Measurements from ENCODE around the gene IRF3.

The IRF3 gene

DNA sequence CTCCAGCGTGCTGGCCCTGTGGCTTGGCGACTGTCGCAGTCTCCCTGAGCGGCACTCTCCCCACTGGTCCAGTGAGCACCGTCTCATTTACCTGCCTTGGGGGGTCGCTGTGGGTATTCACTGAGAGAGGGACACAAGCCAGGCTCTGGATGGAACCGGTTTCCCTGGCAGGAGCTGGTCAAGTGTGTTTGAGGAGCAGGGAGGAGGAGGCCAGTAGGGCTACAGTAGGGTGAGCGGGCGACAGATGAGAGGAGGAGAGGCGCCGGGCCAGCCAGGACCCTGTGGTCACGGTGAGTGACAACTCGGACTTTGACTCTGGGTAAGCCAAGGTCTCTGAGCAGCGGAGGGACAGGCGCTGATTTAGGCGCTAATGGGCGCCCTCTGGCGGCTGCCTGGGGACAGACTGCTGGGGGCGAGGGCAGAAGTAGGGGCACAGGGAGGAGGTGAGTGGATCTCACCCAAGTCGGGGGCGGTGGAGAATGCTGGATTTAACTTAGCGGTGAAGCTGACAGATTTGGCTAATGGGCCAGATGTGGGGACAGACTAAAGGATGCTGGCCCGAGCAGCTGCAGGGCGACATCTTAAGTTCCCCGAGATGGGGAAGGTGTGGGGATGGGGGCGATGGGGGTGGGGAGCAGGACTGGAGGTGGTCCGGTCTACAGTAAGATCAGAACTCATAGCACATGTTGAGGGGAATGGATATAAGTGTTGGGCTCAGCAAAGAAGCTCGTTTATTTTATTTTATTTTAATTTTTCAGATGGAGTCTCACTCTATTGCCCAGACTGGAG is 6.7 kb upstream of the IRF3 start:
- FAIRE-seq = peak; percentile 51
- DNase-seq (ENCODE audit: insufficient read length, low spot score) = peak; percentile 82

DNA sequence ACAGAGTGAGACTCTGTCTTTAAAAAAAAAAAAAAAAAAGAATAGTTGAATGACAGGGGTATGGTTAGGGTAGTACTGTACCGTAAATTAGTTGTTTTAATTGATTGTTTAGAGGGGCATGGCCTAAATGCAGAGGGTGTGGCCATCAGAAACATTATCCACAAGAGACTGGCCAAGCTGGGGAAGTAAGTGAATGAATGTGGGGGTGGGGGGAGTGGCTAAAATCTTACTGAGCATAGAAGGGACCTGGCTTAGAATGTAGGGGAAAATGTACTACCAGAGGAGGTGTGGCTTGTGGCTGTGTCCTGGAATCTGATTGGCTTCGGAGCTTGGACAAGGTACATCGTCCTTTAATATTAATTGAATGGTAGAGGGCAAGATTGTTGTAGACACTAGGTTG is 3.9 kb upstream of the IRF3 start:
- no peak for DNase-seq (ENCODE audit: insufficient read length, low spot score)
- FAIRE-seq = no peak

DNA sequence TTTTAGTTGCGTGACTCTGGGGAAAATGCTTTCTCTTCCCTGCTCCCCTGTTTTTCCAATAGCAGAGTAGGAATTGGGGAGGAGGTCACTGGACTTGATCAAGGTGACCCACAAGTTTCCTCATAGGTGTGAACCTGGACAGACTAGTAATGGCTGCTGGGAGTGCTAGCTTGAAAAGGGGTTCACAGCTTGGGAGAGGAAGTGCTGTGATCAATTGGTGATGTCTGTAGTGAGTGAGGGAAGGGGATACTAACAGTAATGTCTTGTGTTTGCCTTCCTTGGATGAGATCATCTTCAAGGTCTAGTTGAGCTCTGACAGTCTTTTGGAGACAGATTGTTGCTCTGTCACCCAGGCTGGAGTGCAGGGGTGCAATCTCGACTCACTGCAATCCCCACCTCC is 1.8 kb upstream of the IRF3 start:
- no peak for FAIRE-seq

DNA sequence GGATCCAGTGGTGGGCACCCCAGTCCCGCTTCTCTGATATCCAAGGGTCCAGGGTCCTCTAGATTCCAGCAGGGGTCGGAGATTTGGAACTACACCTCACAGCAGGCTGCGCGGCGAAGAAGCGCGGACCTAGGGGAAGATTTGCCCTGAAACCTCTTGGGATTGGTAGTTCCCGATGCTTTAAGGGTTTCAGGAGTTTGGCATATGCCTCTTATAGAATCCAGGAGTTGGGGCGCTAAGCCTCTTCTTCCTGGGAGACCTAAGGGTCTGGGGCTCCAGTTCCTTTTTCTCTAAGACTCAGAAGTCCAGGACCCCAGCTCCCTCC is 425 bp upstream of the IRF3 start:
- FAIRE-seq = no peak
- DNase-seq (ENCODE audit: insufficient read length, low spot score) = no peak

More for the DNA sequence above, 1.8 kb upstream of the IRF3 start:
- DNase-seq (ENCODE audit: insufficient read length, low spot score) = no peak

DNA sequence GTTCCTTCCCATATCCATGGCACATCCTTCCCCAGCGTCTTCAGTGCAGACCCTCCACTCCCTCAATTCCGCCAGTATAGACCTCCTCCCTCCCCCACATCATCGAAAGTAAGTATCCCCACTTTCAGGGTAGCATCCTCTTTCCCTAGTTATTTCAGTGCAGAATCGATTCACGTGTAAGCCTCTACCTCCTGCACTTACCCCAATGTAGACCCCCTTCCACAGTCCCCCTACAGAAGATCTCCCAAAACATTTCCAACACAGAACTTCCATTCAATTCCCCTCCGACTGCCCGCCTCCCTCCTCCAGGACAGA is 664 bp downstream of the IRF3 start:
- DNase-seq (ENCODE audit: insufficient read length, low spot score) = no peak
- no peak for FAIRE-seq

DNA sequence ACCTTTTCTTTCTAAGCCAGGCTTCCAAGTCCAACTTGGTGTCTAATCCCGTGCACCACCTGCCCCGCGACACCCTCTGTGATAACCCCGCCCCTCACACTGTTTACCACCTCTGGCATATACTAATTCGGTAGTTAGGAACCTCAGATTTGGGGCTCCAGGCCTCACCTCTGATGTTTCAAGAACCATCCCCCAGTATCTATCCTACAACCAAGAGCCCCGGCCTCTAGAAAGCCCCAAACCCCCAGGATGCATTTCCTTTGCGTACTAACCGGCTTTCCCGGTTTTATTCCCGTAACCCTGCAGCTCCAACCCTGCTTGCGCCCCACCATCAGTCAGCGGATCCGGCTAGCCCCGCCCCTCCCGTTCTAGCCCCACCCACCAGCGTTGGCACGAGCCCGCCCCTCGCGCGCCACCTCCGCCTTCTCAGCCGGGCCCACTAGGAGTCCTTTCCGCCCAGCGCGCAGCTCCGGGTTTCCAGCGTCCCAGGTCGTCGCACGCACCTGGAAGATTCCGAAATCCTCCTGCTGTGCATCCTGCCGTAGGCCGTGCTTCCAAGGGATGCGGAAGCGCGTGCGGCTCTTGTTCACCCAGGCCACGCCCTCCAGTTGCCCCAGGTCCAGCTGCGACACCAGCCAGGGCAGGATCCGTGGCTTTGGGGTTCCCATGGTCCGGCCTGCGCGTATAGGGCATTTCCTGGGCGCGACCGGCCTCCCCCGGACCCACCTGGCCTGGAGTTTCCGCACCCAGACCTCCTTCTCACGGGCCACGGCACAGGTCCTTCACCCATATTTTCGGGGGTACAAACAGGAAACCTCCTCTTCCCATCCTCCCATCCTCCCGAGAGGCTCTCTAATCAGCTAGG is 1.3 kb downstream of the IRF3 start:
- DNase-seq (ENCODE audit: insufficient read length, low spot score) = peak; percentile 81
- peak; percentile 78 for FAIRE-seq

DNA sequence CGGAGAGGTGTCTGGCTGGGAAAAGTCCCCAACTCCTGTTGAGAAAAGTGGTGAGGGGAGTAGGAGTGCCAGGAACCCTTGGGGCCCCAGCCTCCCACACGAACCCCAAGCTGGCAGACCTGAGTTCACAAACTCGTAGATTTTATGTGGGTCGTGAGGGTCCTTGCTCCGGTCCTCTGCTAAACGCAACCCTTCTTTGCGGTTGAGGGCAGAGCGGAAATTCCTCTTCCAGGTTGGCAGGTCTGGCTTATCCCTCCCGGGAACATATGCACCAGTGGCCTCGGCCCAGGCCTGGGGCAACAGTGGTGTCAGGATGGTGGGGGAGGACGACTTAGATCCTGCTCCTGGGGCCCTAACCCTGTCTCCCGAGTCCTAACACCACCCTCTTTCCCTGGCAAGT is 2.4 kb downstream of the IRF3 start:
- no peak for DNase-seq (ENCODE audit: insufficient read length, low spot score)
- FAIRE-seq = no peak

DNA sequence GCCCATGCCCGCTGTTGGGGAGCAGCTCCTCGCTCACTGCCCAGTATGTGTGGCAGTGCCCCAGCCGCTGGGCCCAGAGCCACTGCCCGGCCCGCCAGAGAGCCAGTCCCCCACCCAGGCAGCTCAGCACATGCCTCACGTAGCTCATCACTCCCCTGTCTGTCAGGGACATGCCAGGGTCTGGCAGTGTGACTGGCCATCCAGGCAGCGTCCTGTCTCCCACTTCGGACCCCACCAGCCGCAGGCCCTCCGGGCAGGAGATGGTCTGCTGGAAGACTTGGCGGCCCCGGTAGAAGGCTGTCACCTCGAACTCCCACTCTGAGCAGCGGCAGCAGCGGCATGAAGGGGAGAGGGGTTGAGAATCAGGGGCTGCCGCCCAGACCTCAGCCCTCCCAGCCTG is 3.6 kb downstream of the IRF3 start:
- DNase-seq (ENCODE audit: insufficient read length, low spot score) (no peak), FAIRE-seq (no peak)

DNA sequence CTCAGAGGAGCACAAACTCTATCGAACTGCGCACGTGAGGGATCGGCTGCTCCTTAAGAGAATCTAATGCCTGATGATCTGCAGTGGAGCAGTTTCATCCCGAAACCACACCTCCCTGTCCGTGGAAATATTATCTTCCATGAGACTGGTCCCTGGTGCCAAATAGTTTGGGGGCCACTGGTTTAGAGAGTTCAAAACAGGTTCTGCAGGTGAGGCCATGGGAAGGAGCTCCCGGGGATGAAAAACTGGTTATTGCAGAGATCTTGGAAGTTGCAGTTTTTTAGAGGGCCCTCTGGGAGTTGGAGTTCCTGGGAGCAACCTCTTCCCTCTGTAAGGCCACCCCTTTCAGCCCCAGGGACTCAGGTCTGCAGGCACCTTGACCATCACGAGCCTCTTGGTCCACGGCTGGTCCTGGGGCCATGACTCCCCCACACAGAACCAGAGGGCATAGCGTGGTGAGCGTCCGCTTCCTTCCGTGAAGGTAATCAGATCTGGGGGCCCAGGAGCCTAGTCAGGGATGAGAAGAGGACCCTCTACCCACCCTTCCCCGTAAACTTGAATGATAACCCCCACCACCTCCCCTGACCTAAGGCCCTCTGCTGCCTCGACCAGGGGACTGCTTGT is 5.2 kb downstream of the IRF3 start:
- DNase-seq (ENCODE audit: insufficient read length, low spot score) (no peak), FAIRE-seq (no peak)

DNA sequence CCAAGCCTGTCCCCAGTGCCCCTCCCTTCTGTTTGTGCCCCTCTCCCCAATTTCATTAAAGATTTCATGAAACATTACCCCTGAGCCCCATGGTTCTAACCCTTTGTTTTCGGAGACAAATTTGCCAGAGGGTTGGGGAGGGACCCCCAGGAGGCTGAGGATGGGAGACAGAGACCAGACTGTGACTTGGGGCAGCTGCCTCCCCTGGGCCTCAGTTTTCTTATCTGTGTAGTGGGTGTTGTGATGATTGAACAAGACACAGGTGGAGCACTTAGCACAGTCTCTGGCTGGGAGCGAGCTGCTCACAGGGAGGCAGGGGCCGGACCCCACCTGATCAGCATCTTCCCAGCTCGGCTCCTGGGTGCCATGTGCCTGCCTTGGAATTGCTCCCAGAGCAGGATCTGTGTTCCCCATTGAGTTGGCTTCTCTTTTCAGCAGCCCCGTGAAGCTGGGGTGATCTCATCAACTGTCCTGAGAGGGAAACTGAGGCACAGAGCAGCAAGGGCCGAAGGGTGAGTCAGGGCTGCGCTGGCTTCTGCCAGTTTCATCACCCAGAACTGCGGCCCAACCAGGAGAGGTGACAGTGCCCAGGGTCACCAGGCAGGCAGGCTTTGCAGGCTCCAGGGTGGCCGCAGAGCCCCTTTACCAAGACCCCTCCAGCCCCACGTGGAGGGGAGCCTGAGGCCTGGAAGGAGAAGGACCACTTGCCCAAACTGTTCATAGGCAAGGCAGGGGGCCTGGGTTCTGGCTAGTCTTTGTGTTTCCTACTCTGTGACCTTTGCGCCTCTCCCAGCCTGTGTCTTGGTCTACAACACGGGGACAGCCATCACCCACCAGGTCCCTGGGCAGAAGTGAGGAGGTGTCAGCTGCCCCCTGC is 6.9 kb downstream of the IRF3 start:
- no peak for FAIRE-seq
- no peak for DNase-seq (ENCODE audit: insufficient read length, low spot score)

DNA sequence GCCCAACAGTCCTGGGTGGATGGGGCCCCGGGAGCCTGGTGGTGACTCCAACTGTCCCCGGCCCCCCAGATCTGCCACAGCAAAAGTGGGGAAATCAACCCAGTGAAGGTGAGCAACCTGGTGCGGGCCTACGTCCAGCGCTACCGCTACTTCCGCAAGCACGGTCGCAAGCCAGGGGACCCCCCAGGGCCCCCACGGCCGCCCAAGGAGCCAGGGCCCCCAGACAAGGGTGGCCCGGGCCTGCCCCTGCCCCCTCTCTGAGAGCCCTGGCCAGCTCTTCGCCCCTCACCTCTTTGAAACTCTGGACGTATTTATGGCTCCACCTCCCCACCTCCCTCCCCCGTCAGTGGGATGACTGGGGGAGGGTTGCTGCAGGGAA is 7.5 kb downstream of the IRF3 start:
- DNase-seq (ENCODE audit: insufficient read length, low spot score) (no peak), FAIRE-seq (no peak)

DNA sequence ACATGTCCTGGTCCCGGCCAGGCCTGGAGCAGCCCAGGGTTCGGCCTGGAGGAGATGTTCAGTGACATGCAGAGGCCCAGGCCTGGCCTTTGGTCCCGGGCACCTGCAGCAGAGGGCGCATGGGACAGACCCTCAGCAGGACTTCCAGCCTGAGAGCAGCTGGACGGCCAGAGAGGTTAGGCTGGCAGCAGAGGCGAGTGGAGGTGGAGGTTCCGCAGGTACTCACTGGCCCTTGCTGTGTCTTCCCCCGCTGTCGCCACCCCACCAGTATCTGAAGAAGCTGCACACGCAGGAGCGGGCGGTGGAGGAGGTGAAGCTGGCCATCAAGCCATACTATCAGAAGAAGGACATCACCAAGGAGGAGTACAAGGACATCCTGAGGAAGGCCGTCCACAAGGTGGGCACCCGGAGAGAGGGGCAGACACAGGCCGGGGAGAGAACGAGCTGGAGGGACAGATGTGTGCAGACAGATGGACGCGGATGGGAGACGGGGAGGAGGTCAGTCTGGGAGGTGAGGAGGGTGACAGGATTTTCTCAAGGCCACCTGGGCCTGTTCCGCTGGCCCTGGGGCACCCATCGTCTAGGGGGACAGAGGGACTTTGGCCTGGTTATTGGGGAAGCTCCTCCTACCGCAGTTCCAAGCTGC is 8.0 kb downstream of the IRF3 start:
- FAIRE-seq (no peak), DNase-seq (ENCODE audit: insufficient read length, low spot score) (no peak)

DNA sequence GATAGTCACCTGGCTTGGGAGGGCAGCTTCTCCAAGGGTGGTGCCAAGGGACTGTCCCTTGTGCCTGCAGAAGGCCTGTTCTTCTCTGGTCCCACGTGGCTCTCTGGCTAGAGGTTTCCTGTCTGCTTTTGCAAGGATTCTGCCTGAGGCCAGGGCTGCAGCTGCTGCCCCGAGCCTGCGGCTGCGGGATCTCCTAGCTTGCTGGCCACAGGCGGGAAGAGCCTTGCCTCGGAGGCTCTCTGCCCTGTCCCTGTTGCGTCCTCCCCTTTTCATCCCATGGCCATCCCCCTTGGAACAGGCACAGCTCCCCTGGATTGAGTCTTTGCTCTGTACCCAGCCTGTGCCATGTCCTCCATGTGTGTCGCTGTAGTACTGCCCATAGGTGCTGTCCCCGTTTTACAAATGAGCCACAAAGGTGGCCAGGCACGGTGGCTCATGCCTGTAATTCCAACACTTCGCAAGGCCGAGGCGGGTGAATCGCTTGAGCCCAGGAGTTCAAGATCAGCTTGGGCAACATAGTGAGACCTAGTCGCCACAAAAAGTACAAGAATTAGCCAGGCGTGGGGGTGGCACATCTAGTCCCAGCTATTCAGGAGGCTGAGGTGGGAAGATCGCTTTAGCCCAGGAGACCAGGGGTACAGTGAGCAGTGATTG is 9.1 kb downstream of the IRF3 start:
- FAIRE-seq (no peak), DNase-seq (ENCODE audit: insufficient read length, low spot score) (no peak)

DNA sequence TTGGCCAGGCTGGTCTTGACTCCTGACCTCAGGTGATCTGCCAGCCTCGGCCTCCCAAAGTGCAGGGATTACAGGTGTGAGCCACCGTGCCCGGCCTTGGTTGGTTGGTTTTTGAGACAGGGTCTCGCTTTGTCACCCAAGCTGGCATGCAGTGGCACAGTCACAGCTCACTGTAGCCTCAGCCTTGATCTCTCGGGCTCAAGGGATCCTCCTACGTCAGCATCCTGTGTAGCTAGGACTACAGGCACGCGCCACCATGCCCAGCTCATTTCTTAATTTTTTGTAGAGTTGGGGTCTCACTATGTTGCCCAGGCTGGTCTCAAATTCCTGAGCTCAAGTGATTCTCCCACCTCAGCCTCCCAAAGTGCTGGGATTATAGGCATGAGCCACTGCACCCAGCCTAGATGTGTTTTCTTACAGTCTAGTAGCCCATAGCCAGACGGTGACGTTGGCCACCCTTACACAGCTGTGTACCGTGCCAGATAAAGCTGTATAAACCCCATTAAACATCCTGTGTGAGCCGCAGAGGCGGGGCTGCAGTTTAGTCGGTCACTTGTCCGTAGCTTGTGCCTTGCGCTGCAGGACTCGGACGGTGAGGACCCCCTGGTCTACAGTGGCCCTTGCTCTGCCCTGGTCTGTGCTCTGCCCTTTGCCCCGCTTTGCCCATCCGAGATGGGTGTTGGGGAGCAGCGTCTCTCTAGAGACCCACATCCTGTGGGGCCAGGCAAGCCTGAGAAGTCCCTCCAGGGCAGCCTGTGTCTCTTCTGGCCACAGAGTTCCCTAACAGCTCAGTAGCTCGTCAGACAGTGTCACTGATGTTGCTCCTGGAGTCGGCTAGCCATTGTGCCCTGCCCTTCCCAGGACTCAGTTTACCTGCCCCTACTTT is 9.8 kb downstream of the IRF3 start:
- DNase-seq (ENCODE audit: insufficient read length, low spot score) (no peak), FAIRE-seq (no peak)

DNA sequence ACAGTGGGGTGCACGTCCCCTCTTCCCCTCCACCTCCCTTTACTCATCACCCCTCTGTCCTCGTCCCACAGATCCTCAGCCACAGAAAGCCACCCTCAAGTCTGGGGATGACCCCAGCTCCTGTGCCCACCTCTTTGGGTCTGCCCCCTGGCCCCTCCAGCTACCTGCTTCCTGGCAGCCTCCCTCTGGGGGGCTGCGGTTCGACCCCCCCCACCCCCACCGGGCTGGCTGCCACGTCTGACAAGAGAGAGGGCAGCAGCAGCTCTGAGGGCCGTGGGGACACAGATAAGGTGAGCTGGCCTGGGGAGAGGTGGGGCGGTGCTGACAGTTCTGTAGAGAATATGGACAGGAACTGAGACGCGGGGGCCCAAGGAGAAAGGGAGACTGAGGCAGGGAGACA is 11.1 kb downstream of the IRF3 start:
- DNase-seq (ENCODE audit: insufficient read length, low spot score) = no peak
- FAIRE-seq = no peak

DNA sequence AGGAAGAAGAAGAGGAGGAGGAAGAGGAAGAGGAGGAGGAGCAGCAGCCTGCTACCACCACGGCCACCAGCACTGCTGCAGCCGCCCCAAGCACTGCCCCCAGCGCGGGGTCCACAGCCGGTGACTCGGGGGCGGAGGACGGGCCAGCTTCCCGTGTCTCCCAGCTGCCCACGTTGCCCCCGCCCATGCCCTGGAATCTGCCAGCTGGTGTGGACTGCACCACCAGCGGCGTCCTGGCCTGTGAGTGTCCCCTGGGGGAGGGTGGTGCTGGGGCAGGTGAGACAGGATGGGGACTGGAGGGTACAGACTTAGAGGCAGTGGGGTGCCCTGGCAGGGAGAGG is 12.2 kb downstream of the IRF3 start:
- no peak for FAIRE-seq
- no peak for DNase-seq (ENCODE audit: insufficient read length, low spot score)

DNA sequence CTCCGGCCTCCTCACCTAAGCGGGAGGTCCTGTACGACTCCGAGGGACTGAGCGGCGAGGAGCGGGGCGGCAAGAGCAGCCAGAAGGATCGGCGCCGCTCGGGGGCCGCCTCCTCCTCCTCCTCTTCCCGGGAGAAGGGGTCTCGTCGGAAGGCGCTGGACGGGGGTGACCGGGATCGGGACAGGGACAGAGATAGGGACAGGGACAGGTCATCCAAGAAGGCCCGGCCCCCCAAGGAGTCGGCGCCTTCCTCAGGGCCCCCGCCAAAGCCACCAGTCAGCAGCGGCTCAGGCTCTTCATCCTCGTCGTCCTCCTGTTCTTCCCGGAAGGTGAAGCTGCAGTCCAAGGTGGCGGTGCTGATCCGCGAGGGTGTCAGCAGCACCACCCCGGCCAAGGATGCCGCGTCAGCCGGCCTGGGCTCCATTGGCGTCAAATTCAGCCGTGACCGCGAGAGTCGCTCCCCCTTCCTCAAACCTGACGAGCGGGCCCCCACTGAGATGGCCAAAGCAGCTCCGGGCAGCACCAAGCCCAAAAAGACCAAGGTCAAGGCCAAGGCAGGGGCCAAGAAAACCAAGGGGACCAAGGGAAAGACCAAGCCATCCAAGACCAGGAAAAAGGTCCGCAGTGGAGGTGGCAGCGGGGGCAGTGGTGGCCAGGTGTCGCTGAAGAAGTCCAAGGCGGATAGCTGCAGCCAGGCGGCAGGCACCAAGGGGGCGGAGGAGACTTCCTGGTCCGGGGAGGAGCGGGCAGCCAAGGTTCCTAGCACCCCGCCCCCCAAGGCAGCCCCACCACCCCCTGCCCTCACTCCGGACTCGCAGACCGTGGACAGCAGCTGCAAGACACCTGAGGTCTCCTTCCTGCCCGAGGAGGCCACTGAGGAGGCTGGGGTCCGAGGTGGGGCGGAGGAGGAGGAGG is 12.8 kb downstream of the IRF3 start:
- no peak for FAIRE-seq

More for the DNA sequence above, 12.8 kb downstream of the IRF3 start:
- no peak for DNase-seq (ENCODE audit: insufficient read length, low spot score)
